SK-N-MC (cell line): ENCODE measurements around the gene CXCR3.

ENCODE experiments used
- EZH2 ChIP-seq: fragments of 200-600 bp; sonication (generic); IDR thresholded peaks from one replicate; pipeline ENCODE4 v1.6.1; 2017; ENCODE audit warnings: antibody characterized with exemption
- FOXP2 ChIP-seq: optimal IDR thresholded peaks from 2 replicates; pipeline ENCODE3; 2011; ENCODE audit warnings: mild to moderate bottlenecking, moderate library complexity; ENCODE audit not compliant: insufficient read depth; ENCODE audit errors: extremely low read length, control extremely low read depth
- POLR2AphosphoS5 ChIP-seq: IDR thresholded peaks from 2 replicates; pipeline ENCODE4 v1.6.1; 2012; ENCODE audit warnings: mild to moderate bottlenecking, low read depth, low read length, borderline replicate concordance

- TF ChIP-seq POLR2AphosphoS5 (no peak), EZH2 (no peak), FOXP2 (no peak)
These were observed 3.3 kb downstream of the CXCR3 start for GRCh38 chrX:71615056-71615455.
